ENCODE measurements around the gene GOLIM4. TPM values are rescaled to one million over a fixed set of nuclear protein-coding genes. Genes with fewer than 3 reads are reported as not detected.

The GOLIM4 gene
- total RNA-seq, 4 donors from 2014 or later, result 13.0 to 20.8 (median 17.8) TPM

DNA sequence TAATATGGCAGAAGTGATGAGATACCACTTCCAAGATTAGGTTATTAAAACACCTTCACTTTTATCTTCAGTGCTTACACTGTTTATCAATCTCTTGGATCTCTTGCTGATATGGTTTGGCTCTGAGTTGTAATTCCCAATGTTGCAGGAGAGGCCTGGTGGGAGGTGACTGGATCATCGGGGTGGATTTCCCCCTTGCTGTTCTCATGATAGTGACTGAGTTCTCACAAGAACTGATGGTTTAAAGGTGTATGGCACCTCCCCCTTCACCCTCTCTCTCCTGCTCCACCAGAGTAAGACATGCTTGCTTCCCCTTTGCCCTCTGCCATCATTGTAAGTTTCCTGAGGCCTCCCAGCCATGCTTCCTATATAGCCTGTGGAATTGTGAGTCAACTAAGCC is 11.8 kb downstream of the GOLIM4 start:
- intact Hi-C loops (cut with DNase I; ENCODE audit: low total_unique reads), result no loop called here
- H3K4me1 ChIP-seq, result peaks cover 23 to 44% of the 10 kb centered on the region in 2 donors
- in situ Hi-C loops (cut with MboI; ENCODE audit: low sequenced_read_pairs in 4 of 4), result no loop called here
- H3K9me3 ChIP-seq, result no peaks in the 10 kb centered on the region
- no peak overlapping the region for H3K4me3 ChIP-seq
- H3K27me3 ChIP-seq, result no peaks in the 10 kb centered on the region
- no peak for TF ChIP-seq POLR2A (IDR thresholded peaks at IDR 0.05)
- TF ChIP-seq, protein P1, sequence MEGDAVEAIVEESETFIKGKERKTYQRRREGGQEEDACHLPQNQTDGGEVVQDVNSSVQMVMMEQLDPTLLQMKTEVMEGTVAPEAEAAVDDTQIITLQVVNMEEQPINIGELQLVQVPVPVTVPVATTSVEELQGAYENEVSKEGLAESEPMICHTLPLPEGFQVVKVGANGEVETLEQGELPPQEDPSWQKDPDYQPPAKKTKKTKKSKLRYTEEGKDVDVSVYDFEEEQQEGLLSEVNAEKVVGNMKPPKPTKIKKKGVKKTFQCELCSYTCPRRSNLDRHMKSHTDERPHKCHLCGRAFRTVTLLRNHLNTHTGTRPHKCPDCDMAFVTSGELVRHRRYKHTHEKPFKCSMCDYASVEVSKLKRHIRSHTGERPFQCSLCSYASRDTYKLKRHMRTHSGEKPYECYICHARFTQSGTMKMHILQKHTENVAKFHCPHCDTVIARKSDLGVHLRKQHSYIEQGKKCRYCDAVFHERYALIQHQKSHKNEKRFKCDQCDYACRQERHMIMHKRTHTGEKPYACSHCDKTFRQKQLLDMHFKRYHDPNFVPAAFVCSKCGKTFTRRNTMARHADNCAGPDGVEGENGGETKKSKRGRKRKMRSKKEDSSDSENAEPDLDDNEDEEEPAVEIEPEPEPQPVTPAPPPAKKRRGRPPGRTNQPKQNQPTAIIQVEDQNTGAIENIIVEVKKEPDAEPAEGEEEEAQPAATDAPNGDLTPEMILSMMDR (IDR thresholded peaks at IDR 0.05 in 4 of 5, conservative IDR thresholded peaks at IDR 0.05 in 1 of 5), result no peak
- H3K36me3 ChIP-seq, result no peaks in the 10 kb centered on the region
- ATAC-seq (no peak), DNase-seq (no peak)
- H3K27ac ChIP-seq, result no peak overlapping the region

DNA sequence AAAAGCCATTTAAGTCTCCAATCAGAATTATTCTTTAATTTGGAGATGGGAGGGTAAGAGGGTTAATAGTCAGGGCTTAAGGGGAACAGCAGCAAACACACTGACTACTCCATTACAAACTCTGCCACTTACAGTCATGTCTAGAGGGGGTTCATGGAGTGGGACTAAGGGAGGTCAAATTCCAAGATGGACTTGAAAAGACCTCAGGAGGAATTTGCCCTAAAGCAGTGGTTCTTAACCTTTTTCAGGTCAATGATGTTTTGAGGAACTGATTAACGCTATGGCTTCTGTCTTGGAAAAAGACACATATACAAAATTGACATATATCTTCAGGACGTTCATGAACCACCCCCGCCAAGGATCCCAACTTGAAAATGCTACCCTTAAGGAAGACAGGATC is 13.9 kb downstream of the GOLIM4 start:
- in situ Hi-C loops (cut with MboI; ENCODE audit: low sequenced_read_pairs in 4 of 4), result no loop called here
- ATAC-seq (no peak), DNase-seq (no peak)
- Histone ChIP-seq H3K4me3 (no peak overlapping the region), H3K4me1 (peaks cover 12 to 26% of the 10 kb centered on the region in 2 donors), H3K27ac (no peak overlapping the region), H3K9me3 (no peaks in the 10 kb centered on the region), H3K27me3 (no peaks in the 10 kb centered on the region), H3K36me3 (no peaks in the 10 kb centered on the region)
- TF ChIP-seq, protein P1 (IDR thresholded peaks at IDR 0.05 in 4 of 5, conservative IDR thresholded peaks at IDR 0.05 in 1 of 5), result no peak
- no peak for TF ChIP-seq POLR2A (IDR thresholded peaks at IDR 0.05)
- intact Hi-C loops (cut with DNase I; ENCODE audit: low total_unique reads), result no loop called here

DNA sequence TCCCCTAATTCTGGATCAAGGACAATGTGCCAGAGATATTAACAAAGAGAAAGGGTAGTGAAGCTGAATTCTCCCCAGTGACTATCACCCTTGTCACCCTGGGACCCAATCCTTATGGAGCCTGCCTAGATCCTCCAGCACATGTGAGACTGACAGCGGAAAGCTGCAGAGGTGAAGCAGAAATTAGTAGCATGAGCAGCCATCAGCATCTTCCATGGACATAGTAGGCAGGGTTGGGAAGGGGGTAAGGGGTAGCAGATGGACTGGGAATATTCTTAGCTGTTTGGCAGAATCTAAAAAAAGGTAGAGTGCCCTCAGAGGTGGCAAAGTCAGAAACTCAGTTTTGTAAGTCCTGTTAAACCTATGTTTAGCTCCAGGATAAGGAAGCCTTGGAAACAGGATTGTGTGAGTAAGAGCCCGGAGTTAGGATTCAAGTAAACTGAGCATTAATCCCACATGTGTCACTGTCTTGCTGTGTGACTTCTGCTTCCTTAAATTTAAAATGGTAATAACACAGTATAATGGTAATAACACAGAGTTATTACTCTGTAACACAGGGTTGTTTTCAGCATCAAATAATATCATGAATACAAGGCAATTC is 14.5 kb downstream of the GOLIM4 start:
- H3K36me3 ChIP-seq, result no peaks in the 10 kb centered on the region
- no peak for DNase-seq
- H3K9me3 ChIP-seq, result no peaks in the 10 kb centered on the region
- in situ Hi-C loops (cut with MboI; ENCODE audit: low sequenced_read_pairs in 4 of 4), result no loop called here
- peaks cover 8 to 20% of the 10 kb centered on the region in 2 donors for H3K4me1 ChIP-seq
- H3K27me3 ChIP-seq, result no peaks in the 10 kb centered on the region
- intact Hi-C loops (cut with DNase I; ENCODE audit: low total_unique reads), result no loop called here
- no peak for ATAC-seq
- no peak overlapping the region for H3K4me3 ChIP-seq
- H3K27ac ChIP-seq, result no peak overlapping the region
- TF ChIP-seq, protein P1 (IDR thresholded peaks at IDR 0.05 in 4 of 5, conservative IDR thresholded peaks at IDR 0.05 in 1 of 5), result no peak
- no peak for TF ChIP-seq POLR2A (IDR thresholded peaks at IDR 0.05)

DNA sequence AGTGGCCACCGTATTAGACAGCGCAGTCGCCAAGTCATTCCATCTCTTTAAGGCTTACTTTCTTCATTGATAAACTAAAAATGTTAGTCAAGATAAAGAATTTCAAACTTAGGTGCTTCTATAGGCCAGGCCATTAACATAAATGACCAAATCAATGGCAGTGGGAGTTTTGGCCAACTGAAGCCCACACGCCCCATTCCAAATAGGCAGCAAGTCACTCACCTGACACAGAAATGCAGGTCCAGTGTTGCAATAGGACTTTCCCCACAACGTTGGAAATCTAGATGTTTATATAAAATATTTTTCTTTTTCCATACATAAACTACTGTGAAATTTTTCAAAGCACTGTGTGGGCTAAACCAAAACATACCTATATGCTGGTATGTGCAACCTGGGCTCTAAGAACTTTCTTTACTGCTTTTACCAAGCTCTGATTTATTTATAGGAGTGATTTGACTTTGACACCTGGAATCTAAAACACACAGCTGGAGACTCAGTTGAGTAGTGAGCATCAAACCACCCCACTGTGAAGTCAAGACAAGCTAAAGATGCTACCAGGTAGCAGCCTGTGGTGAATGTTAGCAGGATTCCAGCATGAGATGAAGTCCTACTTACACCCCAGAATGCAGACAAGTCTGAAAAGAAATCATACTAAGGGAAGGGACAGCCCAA is 15.1 kb downstream of the GOLIM4 start:
- TF ChIP-seq, protein P1 (IDR thresholded peaks at IDR 0.05 in 4 of 5, conservative IDR thresholded peaks at IDR 0.05 in 1 of 5), result no peak
- no peak for TF ChIP-seq POLR2A (IDR thresholded peaks at IDR 0.05)
- H3K4me1 ChIP-seq, result peaks cover 7 to 20% of the 10 kb centered on the region in 2 donors
- in situ Hi-C loops (cut with MboI; ENCODE audit: low sequenced_read_pairs in 4 of 4), result no loop called here

More for the DNA sequence above, 15.1 kb downstream of the GOLIM4 start:
- ATAC-seq (no peak), DNase-seq (no peak)
- no peaks in the 10 kb centered on the region for H3K27me3 ChIP-seq
- no peaks in the 10 kb centered on the region for H3K36me3 ChIP-seq
- no peak overlapping the region for H3K27ac ChIP-seq
- H3K4me3 ChIP-seq, result no peak overlapping the region
- intact Hi-C loops (cut with DNase I; ENCODE audit: low total_unique reads), result no loop called here
- no peaks in the 10 kb centered on the region for H3K9me3 ChIP-seq
